Measurements from ENCODE around the gene ARID4B.

DNA sequence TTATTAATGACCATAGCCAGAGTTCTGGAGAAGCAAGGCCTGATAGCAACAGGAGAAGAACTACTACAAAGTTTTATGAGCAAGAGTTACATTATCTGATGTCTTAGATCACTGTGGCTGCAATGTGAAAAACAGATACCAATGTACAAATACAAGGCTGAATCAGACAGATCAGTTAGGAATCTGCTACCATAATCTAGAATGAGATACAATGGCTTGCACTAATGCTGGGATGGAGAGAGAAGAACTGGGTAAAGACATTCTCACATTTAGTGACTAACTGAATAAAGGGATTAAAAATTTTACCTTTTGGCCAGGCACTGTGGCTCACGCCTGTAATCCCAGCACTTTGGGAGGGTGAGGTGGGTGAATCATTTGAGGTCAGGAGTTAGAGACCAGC lies 41.3 kb downstream of the ARID4B start:
- TF ChIP-seq, protein P1, sequence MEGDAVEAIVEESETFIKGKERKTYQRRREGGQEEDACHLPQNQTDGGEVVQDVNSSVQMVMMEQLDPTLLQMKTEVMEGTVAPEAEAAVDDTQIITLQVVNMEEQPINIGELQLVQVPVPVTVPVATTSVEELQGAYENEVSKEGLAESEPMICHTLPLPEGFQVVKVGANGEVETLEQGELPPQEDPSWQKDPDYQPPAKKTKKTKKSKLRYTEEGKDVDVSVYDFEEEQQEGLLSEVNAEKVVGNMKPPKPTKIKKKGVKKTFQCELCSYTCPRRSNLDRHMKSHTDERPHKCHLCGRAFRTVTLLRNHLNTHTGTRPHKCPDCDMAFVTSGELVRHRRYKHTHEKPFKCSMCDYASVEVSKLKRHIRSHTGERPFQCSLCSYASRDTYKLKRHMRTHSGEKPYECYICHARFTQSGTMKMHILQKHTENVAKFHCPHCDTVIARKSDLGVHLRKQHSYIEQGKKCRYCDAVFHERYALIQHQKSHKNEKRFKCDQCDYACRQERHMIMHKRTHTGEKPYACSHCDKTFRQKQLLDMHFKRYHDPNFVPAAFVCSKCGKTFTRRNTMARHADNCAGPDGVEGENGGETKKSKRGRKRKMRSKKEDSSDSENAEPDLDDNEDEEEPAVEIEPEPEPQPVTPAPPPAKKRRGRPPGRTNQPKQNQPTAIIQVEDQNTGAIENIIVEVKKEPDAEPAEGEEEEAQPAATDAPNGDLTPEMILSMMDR (IDR thresholded peaks at IDR 0.05; ENCODE audit: low read depth, low read length): no peak
- no peak for TF ChIP-seq POLR2A (IDR thresholded peaks at IDR 0.05; ENCODE audit: extremely low read depth, insufficient read length)
- TF ChIP-seq MYC (IDR thresholded peaks at IDR 0.05; ENCODE audit: low read depth, low read length): no peak
